NCI-H1436 (cell line): Measurements from ENCODE around the gene IGF2BP1.
A peak's percentile ranks its signal among the peaks of the same experiment; 100 is the strongest.
"Not testable (repeated sequence)": the region's sequence is repeated elsewhere in the genome, so short reads cannot be mapped to it uniquely, and the experiment has no call there.

Source experiments
- DNase-seq: peaks from one replicate; lab custom pipeline; 2025; lab: John Stamatoyannopoulos, UW

IGF2BP1 gene

GRCh38 chr17:49020609-49021008, 23.4 kb downstream of the IGF2BP1 start:
- no peak for DNase-seq

GRCh38 chr17:49021095-49021767, 24.0 kb downstream of the IGF2BP1 start:
- DNase-seq: no peak

GRCh38 chr17:49021768-49022103, 24.6 kb downstream of the IGF2BP1 start:
- no peak for DNase-seq

- no peak for DNase-seq
These were observed 25.3 kb downstream of the IGF2BP1 start for GRCh38 chr17:49022391-49022941.

GRCh38 chr17:49024523-49024922, 27.3 kb downstream of the IGF2BP1 start:
- DNase-seq: no peak

- not testable (repeated sequence) for DNase-seq
These were observed 29.3 kb downstream of the IGF2BP1 start for GRCh38 chr17:49026447-49026846.

GRCh38 chr17:49028271-49028670, 31.1 kb downstream of the IGF2BP1 start:
- no peak for DNase-seq

- no peak for DNase-seq
These were observed 32.6 kb downstream of the IGF2BP1 start for GRCh38 chr17:49029801-49030200.

- DNase-seq: peak; percentile 77
These were observed 35.1 kb downstream of the IGF2BP1 start for GRCh38 chr17:49031965-49032928.

GRCh38 chr17:49035470-49036269, 38.5 kb downstream of the IGF2BP1 start:
- no peak for DNase-seq

- DNase-seq: no peak
These were observed 39.1 kb downstream of the IGF2BP1 start for GRCh38 chr17:49036270-49036626.

GRCh38 chr17:49038138-49038537, 41.0 kb downstream of the IGF2BP1 start:
- DNase-seq: no peak

GRCh38 chr17:49038544-49038943, 41.4 kb downstream of the IGF2BP1 start:
- DNase-seq: no peak

GRCh38 chr17:49039518-49039917, 42.3 kb downstream of the IGF2BP1 start:
- DNase-seq: not testable (repeated sequence)

- DNase-seq: no peak
These were observed 44.3 kb downstream of the IGF2BP1 start for GRCh38 chr17:49041527-49041926.

GRCh38 chr17:49045376-49045775, 48.2 kb downstream of the IGF2BP1 start:
- DNase-seq: no peak

GRCh38 chr17:49046912-49047311, 49.7 kb downstream of the IGF2BP1 start:
- no peak for DNase-seq

GRCh38 chr17:49049265-49049664, 52.1 kb downstream of the IGF2BP1 start:
- DNase-seq: no peak

- no peak for DNase-seq
These were observed 53.4 kb downstream of the IGF2BP1 start for GRCh38 chr17:49050611-49051010.

- DNase-seq: no peak
These were observed 54.1 kb downstream of the IGF2BP1 start for GRCh38 chr17:49051269-49051668.

GRCh38 chr17:49053171-49053829, 56.1 kb downstream of the IGF2BP1 start:
- no peak for DNase-seq
